KMS-11 (cell line): ENCODE measurements around the gene SMARCAL1.

Experiments used
- H2AFZ ChIP-seq: fragments of 200-600 bp; sonication (generic); 2 replicates; pipeline ENCODE4 v1.6.1; 2016; ENCODE audit warnings: antibody characterized with exemption, mixed run types, low read depth
- H3K27ac ChIP-seq: fragments of 200-600 bp; sonication (generic); 2 replicates; pipeline ENCODE4 v1.6.1; 2016; ENCODE audit warnings: mild to moderate bottlenecking, mixed run types
- H3K27me3 ChIP-seq: fragments of 200-600 bp; sonication (generic); 2 replicates; pipeline ENCODE4 v1.6.1; 2017; ENCODE audit warnings: mild to moderate bottlenecking, low read depth, mixed run types, moderate library complexity; ENCODE audit not compliant: insufficient read depth
- H3K36me3 ChIP-seq: fragments of 200-600 bp; sonication (generic); 2 replicates; pipeline ENCODE4 v1.6.1; 2017; ENCODE audit warnings: mild to moderate bottlenecking, mixed run types; ENCODE audit not compliant: insufficient read depth
- H3K4me1 ChIP-seq: fragments of 200-600 bp; sonication (generic); 2 replicates; pipeline ENCODE4 v1.6.1; 2016; ENCODE audit warnings: mild to moderate bottlenecking, low read depth, mixed run types; ENCODE audit not compliant: poor library complexity, severe bottlenecking
- H3K4me2 ChIP-seq: fragments of 200-600 bp; sonication (generic); 2 replicates; pipeline ENCODE4 v1.7.0; 2016; ENCODE audit warnings: mild to moderate bottlenecking, mixed run types
- H3K4me3 ChIP-seq: fragments of 200-600 bp; sonication (generic); IDR thresholded peaks from 2 replicates; pipeline ENCODE4 v1.6.1; 2017; ENCODE audit warnings: low read depth, low read length, mixed read lengths; ENCODE audit not compliant: insufficient read depth
- H3K79me2 ChIP-seq: fragments of 200-600 bp; sonication (generic); 2 replicates; pipeline ENCODE4 v1.6.1; 2016; ENCODE audit warnings: low read depth, mixed run types; ENCODE audit not compliant: insufficient read depth
- H3K9ac ChIP-seq: fragments of 200-600 bp; sonication (generic); 2 replicates; pipeline ENCODE4 v1.6.1; 2016; ENCODE audit warnings: mild to moderate bottlenecking, mixed run types
- H4K20me1 ChIP-seq: fragments of 200-600 bp; sonication (generic); 2 replicates; pipeline ENCODE4 v1.6.1; 2016; ENCODE audit warnings: mild to moderate bottlenecking, mixed run types; ENCODE audit not compliant: insufficient read depth
- TF ChIP-seq, protein P1 (sequence below): fragments of 200-600 bp; sonication (generic); conservative IDR thresholded peaks from 2 replicates; pipeline ENCODE4 v1.6.1; 2017; ENCODE audit warnings: low read depth, mild to moderate bottlenecking, antibody characterized with exemption, low read length, moderate library complexity, mixed read lengths

Gene SMARCAL1

DNA sequence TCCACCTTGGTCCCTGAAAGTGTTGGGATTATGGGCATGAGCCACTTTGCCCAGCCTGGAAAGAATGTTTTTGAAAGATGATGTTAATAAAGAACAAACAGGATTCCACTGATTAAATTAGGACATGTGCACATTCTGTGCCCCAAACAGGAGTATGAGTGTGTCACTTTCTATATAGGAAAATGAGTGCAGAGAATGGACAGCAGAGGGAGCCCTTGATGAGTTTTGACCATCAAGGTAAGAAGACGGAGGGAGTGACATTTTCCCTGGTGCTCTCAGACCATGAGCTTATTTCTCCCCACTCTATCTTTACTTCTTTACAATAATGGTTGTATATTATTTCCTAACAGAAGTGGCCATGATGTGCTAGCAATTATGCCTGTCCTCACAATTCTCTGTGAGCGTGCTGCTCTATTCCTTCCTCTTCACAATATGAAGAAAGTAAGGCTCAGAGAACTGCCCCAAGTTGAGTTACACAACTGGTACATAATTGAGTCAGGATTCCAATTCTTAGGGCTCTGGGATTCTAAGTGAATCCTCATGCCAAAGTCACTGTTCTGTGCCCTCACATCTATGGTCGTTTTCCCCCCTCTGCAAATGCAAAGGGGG, 107.0 kb downstream of the SMARCAL1 start:
- TF ChIP-seq, protein P1, sequence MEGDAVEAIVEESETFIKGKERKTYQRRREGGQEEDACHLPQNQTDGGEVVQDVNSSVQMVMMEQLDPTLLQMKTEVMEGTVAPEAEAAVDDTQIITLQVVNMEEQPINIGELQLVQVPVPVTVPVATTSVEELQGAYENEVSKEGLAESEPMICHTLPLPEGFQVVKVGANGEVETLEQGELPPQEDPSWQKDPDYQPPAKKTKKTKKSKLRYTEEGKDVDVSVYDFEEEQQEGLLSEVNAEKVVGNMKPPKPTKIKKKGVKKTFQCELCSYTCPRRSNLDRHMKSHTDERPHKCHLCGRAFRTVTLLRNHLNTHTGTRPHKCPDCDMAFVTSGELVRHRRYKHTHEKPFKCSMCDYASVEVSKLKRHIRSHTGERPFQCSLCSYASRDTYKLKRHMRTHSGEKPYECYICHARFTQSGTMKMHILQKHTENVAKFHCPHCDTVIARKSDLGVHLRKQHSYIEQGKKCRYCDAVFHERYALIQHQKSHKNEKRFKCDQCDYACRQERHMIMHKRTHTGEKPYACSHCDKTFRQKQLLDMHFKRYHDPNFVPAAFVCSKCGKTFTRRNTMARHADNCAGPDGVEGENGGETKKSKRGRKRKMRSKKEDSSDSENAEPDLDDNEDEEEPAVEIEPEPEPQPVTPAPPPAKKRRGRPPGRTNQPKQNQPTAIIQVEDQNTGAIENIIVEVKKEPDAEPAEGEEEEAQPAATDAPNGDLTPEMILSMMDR = peak; percentile 78
- H4K20me1 ChIP-seq = no peaks in the 10 kb centered on the region

DNA sequence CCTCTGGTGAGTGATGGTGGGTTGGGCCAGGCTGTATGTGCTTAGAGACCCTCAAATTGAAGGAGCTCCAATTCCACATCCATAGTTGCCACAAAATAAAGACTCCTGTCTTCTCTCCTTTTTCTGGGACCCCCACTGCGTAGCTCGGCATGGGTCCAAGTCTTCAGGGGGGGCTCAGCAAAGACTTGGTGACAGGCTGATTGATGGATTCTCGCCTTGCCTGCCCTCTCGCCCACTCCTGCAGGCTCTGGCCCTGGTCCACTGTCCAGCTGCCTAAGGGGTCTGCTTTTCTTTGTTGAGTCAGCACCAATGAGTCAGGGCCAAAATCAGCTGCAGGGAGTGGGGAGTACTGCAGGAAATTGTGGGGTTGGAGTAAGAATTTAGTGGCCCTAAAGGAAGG, 107.8 kb downstream of the SMARCAL1 start:
- Histone ChIP-seq H3K4me1 (no peaks in the 10 kb centered on the region), H3K4me2 (no peak overlapping the region), H3K79me2 (no peaks in the 10 kb centered on the region), H3K4me3 (no peak overlapping the region), H3K9ac (no peak overlapping the region), H4K20me1 (no peaks in the 10 kb centered on the region), H3K27me3 (no peaks in the 10 kb centered on the region), H2AFZ (no peak overlapping the region), H3K27ac (no peak overlapping the region), H3K36me3 (no peaks in the 10 kb centered on the region)
- TF ChIP-seq, protein P1 = no peak

More for the DNA sequence above, 107.0 kb downstream of the SMARCAL1 start:
- no peak overlapping the region for H3K27ac ChIP-seq
- H3K36me3 ChIP-seq = no peaks in the 10 kb centered on the region
- no peak overlapping the region for H3K4me2 ChIP-seq
- H3K4me1 ChIP-seq = no peaks in the 10 kb centered on the region
- no peak overlapping the region for H3K9ac ChIP-seq
- no peak overlapping the region for H2AFZ ChIP-seq
- H3K27me3 ChIP-seq = no peaks in the 10 kb centered on the region
- no peak overlapping the region for H3K4me3 ChIP-seq
- H3K79me2 ChIP-seq = no peaks in the 10 kb centered on the region

DNA sequence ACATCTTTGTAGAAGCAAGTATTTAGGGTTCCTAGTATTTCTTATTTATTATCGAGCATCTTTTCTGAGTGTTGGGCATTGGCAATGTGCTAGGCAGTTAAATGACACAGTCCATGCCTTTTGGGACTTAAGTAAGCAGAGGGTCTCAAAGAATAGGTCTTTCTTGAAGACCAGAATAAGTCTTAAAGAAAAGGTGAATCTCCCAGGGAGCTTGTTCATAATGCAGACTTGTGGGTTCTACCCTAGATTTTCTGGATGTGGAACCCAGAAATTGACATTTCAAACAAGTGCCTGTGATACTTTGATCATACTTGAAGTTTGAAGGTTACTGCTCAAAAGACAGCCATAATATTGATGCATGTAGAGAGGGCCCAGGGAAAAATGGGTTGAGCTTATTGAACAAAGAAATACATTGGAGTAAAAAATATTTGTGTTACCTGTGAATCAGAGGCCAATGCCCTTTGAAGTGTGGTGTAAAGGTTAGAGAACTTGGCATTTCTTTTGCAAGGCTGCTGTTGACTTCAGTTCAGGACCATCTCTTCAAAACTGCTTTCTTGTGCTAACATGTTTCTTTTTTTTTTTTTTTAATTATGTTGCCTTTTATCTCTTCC, 110.7 kb downstream of the SMARCAL1 start:
- Histone ChIP-seq H2AFZ (no peak overlapping the region), H3K4me2 (no peak overlapping the region), H3K27ac (no peak overlapping the region), H3K9ac (no peak overlapping the region), H3K27me3 (no peaks in the 10 kb centered on the region), H3K36me3 (no peaks in the 10 kb centered on the region), H3K79me2 (no peaks in the 10 kb centered on the region), H3K4me1 (no peaks in the 10 kb centered on the region), H4K20me1 (no peaks in the 10 kb centered on the region), H3K4me3 (no peak overlapping the region)
- TF ChIP-seq, protein P1 = no peak

DNA sequence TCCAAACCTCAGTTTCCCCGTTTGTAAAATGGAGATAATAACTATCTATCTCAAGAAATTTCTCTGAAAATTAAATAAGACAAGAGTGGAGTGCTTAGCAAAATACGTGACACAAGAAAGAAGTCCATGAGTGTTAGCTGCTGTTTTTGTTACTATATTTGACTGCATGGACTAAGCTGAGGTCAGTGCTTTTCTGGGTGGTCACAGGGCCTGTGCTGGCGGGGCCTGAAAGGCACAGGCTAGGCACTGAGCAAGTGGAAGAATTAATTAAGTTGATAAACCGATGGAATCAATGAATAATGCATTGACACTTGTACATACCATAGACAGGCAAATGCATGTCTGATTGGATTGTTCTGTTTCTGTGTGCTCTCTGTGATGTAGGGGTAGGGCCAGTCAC, 113.7 kb downstream of the SMARCAL1 start:
- no peaks in the 10 kb centered on the region for H3K4me1 ChIP-seq
- no peaks in the 10 kb centered on the region for H4K20me1 ChIP-seq
- TF ChIP-seq, protein P1 = no peak
- H3K36me3 ChIP-seq = no peaks in the 10 kb centered on the region
- H3K4me2 ChIP-seq = no peak overlapping the region
- H2AFZ ChIP-seq = no peak overlapping the region
- no peaks in the 10 kb centered on the region for H3K79me2 ChIP-seq
- H3K27ac ChIP-seq = no peak overlapping the region
- no peak overlapping the region for H3K9ac ChIP-seq
- no peak overlapping the region for H3K4me3 ChIP-seq
- no peaks in the 10 kb centered on the region for H3K27me3 ChIP-seq
